Hematopoietic multipotent progenitor cell treated with erythropoietin and hydrocortisone succinate and interleukin-3 and kit ligand, for 15 days (in vitro differentiated cells): ENCODE measurements around the gene HOXB1.
"Not testable (repeated sequence)": the region's sequence is repeated elsewhere in the genome, so short reads cannot be mapped to it uniquely, and the experiment has no call there.

Experiments
- DNase-seq: peaks from one replicate; pipeline ENCODE4 v3.0.0-alpha.2; 2015; ENCODE audit warnings: low spot score

Gene HOXB1

DNA sequence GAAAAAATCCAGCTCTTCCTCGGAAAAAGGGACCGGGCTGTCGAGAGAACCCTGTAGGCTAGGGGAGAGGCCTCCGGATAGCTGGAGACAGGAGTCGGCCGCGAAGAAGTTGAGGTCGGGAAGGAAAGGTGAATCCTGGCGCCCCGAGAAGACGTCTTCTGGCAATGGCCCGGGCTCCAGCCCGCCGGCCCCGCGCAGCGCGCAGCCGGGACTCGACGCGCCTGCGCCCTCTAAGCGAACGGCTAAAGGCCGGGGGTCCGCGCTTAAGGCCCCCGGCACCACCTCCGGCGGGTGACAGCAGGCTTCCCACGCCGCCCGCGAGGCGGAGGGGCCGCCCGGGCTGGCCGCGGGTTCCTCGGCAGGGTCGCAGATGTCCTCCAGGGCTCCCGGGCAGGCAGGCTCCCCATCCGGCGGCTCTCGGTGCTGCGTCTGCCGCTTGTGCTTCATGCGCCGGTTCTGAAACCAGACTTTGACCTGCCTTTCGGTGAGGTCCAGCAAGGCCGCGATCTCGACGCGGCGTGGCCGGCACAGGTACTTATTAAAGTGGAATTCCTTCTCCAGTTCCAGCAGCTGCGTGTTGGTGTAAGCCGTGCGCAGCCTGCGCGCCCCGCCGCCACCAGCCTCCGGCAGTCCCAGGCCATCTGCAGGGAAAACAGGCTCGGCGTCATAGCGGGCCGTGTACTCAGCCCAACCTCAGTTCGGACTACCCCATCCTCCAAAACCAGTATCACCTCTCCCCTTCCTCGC is 12.5 kb upstream of the HOXB1 start:
- peak; percentile 68 for DNase-seq

GRCh38 chr17:48542698-48543106 is 11.9 kb upstream of the HOXB1 start:
- no peak for DNase-seq

- peak; percentile 62 for DNase-seq
These were observed 11.4 kb upstream of the HOXB1 start for GRCh38 chr17:48542114-48542656.

DNA sequence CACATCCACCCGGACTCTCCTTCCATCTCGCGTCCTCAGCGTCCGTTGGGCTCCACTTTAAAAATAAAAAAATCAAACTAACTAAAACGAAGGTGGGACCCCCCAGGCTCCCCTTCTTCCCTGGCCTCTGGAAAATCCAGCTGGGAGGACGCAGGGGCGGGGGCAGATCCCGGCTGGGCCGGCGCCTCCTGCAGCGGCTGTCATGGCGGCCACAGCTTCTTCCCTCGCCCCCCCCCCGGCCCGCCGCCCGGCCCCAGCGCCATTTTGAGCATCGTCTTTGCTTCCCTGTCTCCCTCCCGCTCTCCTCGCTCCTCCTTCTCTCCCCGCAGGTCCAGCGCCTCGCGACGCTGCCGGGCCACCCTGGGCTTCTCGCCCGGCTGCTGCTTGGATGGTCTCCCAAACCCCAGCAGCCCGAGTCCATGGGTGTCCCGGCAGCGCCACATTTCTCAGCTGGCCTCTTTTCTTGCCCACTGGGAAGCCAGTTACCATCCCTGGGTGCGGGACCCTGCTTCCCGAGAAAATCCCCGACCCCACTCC is 10.8 kb upstream of the HOXB1 start:
- DNase-seq, result peak; percentile 53

DNA sequence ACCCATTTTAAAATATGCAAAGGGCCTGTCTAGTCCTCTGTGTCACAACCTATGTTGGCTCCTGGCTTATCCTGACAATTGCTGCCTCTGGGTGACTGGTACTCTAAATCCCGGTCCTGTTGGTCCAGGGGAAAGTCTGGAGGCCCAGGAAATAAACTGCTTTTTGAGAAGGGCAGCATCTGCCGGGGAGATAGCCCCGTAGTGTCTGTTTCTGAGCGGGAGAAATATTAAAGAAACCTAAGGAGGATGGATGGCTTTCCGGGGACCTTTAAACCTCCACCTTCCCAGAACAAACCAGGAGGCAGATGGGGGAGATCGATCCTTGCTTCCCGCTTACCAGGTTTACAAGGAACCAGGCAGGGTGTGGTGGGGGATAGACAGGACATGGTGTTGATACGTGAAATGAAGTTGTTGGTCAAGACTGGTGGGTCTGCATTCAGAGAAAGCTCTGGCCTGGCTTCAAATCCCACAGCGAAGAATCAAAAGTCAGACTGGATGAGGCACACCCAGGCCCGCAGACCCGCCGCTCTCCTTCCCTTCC is 10.3 kb upstream of the HOXB1 start:
- DNase-seq, result peak; percentile 7

DNA sequence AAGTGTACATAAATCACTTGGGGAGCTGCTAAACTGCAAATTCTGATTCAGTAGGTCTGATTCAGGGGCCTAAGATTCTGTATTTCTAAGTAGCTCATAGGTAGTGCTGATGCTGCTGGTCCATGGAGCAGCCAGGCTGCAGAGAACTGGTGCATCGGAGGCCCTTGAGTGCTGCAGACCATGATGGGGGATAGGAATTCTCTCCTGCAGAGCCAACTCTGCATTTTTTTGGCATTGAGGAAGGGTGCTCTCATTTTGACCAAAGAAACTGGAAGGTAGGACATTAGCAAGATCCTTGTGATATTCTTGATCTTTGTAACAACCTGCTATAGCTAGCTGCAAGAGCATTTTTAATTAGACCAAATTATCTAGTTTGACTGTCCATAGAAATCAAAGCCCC is 9.4 kb upstream of the HOXB1 start:
- DNase-seq, result no peak

GRCh38 chr17:48539177-48539576 is 8.4 kb upstream of the HOXB1 start:
- no peak for DNase-seq

DNA sequence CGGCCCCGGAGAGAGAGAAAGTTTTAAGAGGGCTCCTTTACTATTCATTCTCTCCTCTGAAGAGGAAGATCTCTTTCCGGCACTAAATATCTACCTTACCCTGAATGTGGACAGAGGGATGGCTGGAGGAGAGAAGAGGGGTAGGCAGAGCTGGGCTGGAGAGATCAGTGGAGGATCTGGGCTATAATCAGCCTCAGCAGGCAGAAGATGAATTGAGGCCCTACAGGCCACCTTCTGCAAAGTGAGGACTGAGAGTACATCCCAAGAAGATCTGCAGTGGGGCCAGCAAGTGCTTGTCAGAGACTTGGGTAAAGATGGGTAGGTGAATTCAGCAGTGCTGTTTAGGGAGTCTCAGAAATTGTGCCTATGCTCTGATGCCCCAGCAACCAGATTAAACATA is 6.5 kb upstream of the HOXB1 start:
- DNase-seq, result no peak

DNA sequence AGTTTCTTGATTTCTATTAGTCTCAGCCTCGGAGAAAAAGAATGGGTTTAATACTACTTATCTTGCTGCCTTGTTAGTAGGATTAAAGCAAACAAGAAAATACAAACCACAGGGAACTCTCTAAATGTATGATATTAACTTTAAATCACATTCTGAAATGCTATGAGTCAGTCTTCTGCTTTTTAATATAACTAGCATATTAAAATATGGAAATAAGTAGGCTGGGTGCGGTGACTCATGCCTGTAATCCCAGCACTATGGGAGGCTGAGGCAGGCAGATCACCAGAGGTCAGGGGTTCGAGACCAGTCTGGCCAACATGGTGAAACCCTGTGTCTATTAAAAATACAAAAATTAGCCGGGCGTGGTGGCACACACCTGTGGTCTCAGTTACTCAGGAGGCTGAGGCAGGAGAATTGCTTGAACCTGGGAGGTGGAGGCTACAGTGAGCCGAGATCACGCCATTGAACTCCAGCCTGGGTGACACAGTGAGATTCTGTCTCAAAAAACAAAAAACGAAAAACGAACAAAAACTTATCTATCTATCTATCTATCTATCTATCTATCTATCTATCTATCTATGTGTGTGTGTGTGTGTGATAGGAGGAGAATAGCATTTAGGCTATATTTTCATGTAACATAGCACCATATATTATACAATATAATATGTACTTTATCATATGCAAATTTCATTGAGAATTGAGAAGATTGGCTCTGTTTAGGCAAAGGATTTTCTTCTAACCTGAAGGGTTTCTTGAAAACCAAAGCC is 5.2 kb upstream of the HOXB1 start:
- DNase-seq, result not testable (repeated sequence)

GRCh38 chr17:48532261-48532660 is 1.4 kb upstream of the HOXB1 start:
- DNase-seq, result no peak

DNA sequence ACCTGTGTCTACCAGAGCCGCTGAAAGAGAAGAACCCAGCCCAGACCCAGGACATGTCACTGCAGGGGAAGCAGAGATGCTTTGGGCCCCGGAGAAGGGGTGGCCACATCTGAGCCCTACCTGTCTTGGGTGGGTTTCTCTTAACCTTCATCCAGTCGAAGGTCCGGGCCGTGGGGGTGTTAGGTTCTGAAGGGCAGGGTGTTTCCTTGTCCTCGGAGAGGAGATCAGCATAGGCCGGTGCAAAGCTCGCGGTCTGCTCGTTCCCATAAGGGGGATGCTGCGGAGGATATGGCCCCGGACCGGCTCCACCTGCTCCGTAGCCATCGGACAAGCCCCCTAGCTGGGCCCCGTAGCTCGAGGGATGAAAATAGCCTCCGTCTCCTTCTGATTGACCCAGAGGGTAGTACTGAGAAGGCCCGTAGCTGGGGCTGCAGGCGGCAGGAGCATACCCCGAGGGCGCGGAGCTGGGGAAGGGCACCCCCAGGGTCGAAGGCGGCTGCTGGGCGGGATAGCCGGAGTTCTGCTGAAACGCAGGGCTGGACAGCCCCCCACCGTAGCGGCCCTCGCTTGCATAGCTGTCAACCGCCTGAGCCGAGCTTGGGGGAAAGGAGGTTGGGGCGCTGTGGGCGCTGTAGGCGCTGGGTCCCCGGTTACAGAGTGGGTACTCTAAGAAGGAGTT is 464 bp downstream of the HOXB1 start:
- no peak for DNase-seq

- no peak for DNase-seq
These were observed 1.2 kb downstream of the HOXB1 start for GRCh38 chr17:48529683-48530009.

- no peak for DNase-seq
These were observed 1.7 kb downstream of the HOXB1 start for GRCh38 chr17:48528936-48529682.

- DNase-seq, result no peak
These were observed 2.5 kb downstream of the HOXB1 start for GRCh38 chr17:48528153-48528935.

DNA sequence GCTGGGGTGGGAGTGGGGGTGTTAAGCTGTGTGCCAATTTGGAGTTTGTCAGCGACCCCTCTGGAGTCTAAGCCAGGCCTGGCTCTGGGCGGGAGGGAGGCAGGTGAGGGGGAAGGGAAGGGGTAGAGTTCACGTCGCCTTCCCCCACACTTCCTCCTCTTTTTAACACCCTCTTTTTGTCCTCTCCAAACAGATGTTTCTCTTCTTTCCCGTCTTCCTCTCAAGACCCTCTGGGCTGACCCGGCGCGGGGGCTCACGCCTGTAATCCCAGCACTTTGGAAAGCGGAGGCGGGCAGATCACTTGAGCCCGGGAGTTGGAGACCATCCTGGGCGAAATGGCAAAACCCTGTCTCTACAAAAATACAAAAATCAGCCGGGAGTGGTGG is 3.3 kb downstream of the HOXB1 start:
- no peak for DNase-seq

- DNase-seq, result no peak
These were observed 3.9 kb downstream of the HOXB1 start for GRCh38 chr17:48526608-48527546.

DNA sequence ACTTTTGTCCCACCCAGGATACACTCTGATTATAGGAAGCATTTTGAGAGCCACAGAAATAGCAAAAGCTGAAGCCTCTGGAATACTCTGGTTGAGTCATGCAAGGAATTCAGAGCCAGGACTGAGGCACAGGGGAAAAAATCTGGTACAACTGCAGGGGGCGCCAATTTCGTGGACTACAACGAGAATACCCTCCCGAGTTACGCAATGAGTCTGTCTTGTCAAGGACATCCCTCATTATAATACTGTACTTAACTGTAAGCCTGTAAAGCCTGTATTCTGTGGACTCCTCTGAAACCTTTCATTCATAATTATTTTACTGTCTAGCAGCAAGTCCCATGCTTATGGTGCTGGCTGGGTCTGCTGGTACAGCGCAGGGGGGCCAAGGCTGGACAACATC is 7.8 kb downstream of the HOXB1 start:
- peak; percentile 19 for DNase-seq

GRCh38 chr17:48522031-48522653 is 8.7 kb downstream of the HOXB1 start:
- no peak for DNase-seq

DNA sequence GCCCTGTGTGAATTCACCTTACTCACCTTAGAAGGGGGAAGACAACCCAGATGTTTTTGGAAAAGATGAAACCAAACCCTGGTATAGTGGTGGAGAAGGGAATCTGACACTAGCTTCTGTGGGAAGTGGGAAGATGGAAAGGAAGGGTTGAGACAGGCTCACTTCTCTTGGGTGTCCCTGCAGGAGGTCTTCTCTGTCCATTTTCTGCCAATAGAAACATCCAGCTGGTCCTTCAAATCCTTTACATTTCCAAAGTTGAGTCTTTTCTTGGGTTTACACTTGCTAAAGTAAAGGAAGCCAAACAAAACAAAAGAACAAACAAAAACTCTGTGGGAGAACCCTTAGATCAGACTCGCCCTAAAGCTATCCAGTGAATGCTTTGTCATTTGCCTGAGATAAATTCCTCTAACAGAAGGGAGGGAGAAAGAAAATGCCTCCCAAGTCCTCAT is 10.2 kb downstream of the HOXB1 start:
- no peak for DNase-seq
